NT2/D1 (cell line): ENCODE measurements around the gene SLC39A11.

Experiments used
- SUZ12 ChIP-seq: IDR thresholded peaks from 2 replicates; pipeline ENCODE4 v1.6.1; 2011; ENCODE audit not compliant: insufficient read length, insufficient read depth; ENCODE audit errors: extremely low read depth
- YY1 ChIP-seq: IDR thresholded peaks from 2 replicates; pipeline ENCODE4 v1.6.1; 2011; ENCODE audit not compliant: insufficient read length, insufficient read depth

DNA sequence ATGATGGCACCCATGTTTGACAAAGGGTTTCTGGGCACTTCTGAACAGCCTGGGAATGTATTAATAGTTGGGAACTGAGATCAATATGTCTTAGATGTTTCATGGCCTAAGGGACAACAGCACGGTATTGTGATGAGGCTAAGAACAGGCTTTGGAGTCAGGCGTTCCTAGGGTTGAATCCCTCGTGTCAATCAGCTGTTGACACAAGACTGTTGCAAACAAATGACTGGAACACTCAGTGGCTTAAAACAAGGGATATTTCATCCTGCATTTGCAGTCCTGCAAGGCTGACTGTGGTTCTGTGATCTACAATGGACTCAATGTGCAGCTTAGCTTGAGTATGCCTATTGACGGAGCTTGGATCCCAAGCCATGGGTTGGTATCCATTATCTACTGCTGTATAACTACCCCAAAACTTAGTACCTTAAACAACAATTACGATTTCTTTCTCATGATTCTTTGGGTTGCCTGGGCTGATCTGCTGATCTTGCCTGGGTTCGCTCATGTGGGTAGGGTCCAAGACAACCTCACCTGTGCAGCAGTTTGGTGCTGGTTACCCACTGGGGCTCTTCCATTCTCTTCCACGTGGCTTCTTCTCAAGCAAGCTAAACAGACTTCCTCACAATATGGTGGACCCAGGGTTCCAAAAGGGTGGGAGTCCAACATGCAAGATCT is 472.4 kb downstream of the SLC39A11 start:
- TF ChIP-seq YY1 (no peak), SUZ12 (no peak)
